ENCODE measurements around the gene SNUPN. TPM values are rescaled to one million over a fixed set of nuclear protein-coding genes. Genes with fewer than 3 reads are reported as not detected.

The SNUPN gene
- total RNA-seq, 2 experiments from 2014 or later, result 44.4 to 71.1 TPM

DNA sequence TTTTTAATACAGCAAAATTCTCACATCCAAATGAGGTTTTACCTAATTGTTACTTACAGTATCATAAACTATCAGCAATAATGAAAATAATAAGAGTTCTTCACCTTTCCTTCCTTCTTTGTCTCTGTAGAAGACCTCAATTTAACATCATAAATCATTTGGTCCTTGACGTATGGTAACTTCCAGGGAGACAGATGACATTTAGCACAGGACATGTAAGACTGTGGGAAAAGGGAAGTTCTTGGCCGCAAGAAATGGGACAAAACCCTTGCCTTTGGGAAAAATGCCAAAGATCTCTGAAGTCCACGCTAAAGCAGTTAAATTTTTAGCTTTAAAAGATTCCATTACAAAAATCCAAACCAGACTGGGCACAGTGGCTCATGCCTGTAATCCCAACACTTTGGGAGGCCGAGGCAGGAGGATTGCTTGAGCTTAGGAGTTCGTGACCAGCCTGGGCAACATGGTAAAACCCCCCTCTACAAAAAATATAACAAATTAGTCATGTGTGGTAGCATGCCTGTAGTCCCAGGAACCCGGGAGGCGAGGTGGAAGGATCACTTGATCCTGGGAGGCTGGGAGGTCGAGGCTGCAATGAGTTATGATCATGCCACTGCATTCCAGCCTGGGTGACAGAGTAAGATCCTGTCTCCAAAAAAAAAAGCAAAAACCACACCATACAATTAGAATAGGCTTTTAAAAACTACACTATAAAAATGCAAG lies 55.2 kb downstream of the SNUPN start:
- no peak for TF ChIP-seq EZH2phosphoT487 (IDR thresholded peaks at IDR 0.05; ENCODE audit: borderline replicate concordance, low read depth, low read length)
- TF ChIP-seq, protein P1, sequence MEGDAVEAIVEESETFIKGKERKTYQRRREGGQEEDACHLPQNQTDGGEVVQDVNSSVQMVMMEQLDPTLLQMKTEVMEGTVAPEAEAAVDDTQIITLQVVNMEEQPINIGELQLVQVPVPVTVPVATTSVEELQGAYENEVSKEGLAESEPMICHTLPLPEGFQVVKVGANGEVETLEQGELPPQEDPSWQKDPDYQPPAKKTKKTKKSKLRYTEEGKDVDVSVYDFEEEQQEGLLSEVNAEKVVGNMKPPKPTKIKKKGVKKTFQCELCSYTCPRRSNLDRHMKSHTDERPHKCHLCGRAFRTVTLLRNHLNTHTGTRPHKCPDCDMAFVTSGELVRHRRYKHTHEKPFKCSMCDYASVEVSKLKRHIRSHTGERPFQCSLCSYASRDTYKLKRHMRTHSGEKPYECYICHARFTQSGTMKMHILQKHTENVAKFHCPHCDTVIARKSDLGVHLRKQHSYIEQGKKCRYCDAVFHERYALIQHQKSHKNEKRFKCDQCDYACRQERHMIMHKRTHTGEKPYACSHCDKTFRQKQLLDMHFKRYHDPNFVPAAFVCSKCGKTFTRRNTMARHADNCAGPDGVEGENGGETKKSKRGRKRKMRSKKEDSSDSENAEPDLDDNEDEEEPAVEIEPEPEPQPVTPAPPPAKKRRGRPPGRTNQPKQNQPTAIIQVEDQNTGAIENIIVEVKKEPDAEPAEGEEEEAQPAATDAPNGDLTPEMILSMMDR (conservative IDR thresholded peaks at IDR 0.05; ENCODE audit: low read length), result no peak
- no peak overlapping the region for H3K27ac ChIP-seq (ENCODE audit: low read depth, low read length, poor library complexity, severe bottlenecking)

DNA sequence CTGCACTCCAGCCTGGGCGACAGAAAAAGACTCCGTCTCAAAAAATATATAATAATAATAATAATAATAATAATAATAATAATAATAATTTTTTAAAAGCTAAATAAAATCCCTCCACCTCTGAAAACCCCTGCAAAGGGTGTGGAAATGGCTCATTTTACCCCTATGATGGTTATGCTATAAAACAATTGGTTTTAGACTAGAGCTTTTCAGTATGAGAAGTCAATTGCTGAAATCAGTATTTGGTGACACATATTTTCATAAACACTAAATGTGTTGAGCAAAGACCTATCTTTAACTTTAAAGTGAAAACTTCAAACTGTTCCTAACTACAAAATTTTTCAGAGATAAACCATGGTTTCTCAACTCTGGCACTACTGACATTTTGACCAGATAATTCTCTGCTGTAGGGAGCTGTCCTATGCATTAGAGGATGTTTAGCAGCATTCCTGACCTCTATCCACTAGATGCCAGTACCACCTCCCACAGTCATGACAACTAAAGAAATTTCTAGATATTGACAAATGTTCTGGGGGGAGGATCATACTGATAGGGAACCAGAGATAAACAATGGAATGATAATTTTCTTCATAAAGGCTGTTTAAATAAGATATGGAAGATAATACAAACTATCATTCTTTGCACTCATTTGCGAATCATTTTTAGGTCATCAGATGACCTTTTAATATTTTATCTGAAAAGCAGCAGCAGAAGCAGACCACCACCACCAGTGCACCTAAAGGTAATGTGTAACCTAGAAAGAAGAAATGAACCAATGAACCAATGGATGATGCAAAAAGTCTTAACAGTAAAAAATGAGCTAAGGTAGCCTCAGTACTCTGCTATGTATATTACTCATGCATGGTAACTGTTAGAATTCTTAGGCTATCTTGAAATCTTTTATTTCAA lies 60.2 kb downstream of the SNUPN start:
- ChIA-PET POLR2A (no interaction called here), CTCF (ENCODE audit: unreplicated experiment) (no interaction called here)
- no peaks in the 10 kb centered on the region for H3K9me3 ChIP-seq (ENCODE audit: low read length)
- intact Hi-C loops (cut with micrococcal nuclease; ENCODE audit: unreplicated experiment), result no loop called here
- H3K9me2 ChIP-seq (ENCODE audit: insufficient read depth, low read length), result no peaks in the 10 kb centered on the region
- H3K27ac ChIP-seq (ENCODE audit: low read depth, low read length, poor library complexity, severe bottlenecking), result no peak overlapping the region
- TF ChIP-seq EZH2phosphoT487 (IDR thresholded peaks at IDR 0.05; ENCODE audit: borderline replicate concordance, low read depth, low read length), result no peak
- TF ChIP-seq, protein P1 (conservative IDR thresholded peaks at IDR 0.05; ENCODE audit: low read length), result no peak
- no peak for DNase-seq (ENCODE audit: low spot score)
- H3K79me2 ChIP-seq (ENCODE audit: insufficient read depth, low read depth, low read length), result peaks cover 29% of the 10 kb centered on the region; the same call in 1 of the 2 replicates
- H2AFZ ChIP-seq (ENCODE audit: low read length), result no peak overlapping the region
- peaks cover 12% of the 10 kb centered on the region for H3K36me3 ChIP-seq (ENCODE audit: insufficient read depth, low read length)
- no peaks in the 10 kb centered on the region for H3K4me1 ChIP-seq (ENCODE audit: insufficient read depth, low read length, poor library complexity, severe bottlenecking)
- no peak overlapping the region for H3K4me2 ChIP-seq (ENCODE audit: low read length)
- BruUV-seq (replicated peaks), result TSS peak; percentile 19
- no peaks in the 10 kb centered on the region for H4K20me1 ChIP-seq (ENCODE audit: insufficient read depth, low read length)
- no peak overlapping the region for H3K4me3 ChIP-seq (ENCODE audit: low read depth, low read length, poor library complexity, severe bottlenecking)

More for the DNA sequence above, 55.2 kb downstream of the SNUPN start:
- Histone ChIP-seq H4K20me1 (ENCODE audit: insufficient read depth, low read length) (no peaks in the 10 kb centered on the region), H3K9me3 (ENCODE audit: low read length) (no peaks in the 10 kb centered on the region), H3K36me3 (ENCODE audit: insufficient read depth, low read length) (peaks cover 26% of the 10 kb centered on the region), H3K4me2 (ENCODE audit: low read length) (no peak overlapping the region), H3K4me1 (ENCODE audit: insufficient read depth, low read length, poor library complexity, severe bottlenecking) (no peaks in the 10 kb centered on the region), H2AFZ (ENCODE audit: low read length) (no peak overlapping the region), H3K79me2 (ENCODE audit: insufficient read depth, low read depth, low read length) (peaks cover 58% of the 10 kb centered on the region; the same call in 1 of the 2 replicates), H3K4me3 (ENCODE audit: low read depth, low read length, poor library complexity, severe bottlenecking) (no peak overlapping the region), H3K9me2 (ENCODE audit: insufficient read depth, low read length) (no peaks in the 10 kb centered on the region)
- ChIA-PET POLR2A (interaction anchor here (0.6 kb wide), 1 partner anchor 41 kb away, joined by 3 read pairs; no protein-coding TSS in a partner anchor), CTCF (ENCODE audit: unreplicated experiment) (no interaction called here)
- intact Hi-C loops (cut with micrococcal nuclease; ENCODE audit: unreplicated experiment), result no loop called here
- no peak for DNase-seq (ENCODE audit: low spot score)
- BruUV-seq (replicated peaks), result no TSS peak
